Fibroblast of skin of left quadriceps (primary cell): ENCODE data around the gene CERK.
A peak's percentile ranks its signal among the peaks of the same experiment; 100 is the strongest.
"Not testable (repeated sequence)": the region's sequence is repeated elsewhere in the genome, so short reads cannot be mapped to it uniquely, and the experiment has no call there.

Experiments used
- DNase-seq, 2 experiments: peaks; one replicate each; pipeline ENCODE4 v3.0.0-alpha.2; 2013; ENCODE audit warnings: low read depth in 2 of 2

Gene CERK

GRCh38 chr22:46737976-46738646, at the start of gene CERK:
TSS of gene CERK (minus strand) at chr22:46738252. CDS start at chr22:46738148, 104 bp downstream.
- DNase-seq = peak; percentile 41 to 54

- peak; percentile 17 to 37 for DNase-seq
Measured at GRCh38 chr22:46783721-46784120, 45.7 kb upstream of the CERK start.

GRCh38 chr22:46782200-46782599, 44.1 kb upstream of the CERK start:
- not testable (repeated sequence) for DNase-seq

GRCh38 chr22:46781291-46781690, 43.2 kb upstream of the CERK start:
- DNase-seq = no peak

- DNase-seq = no peak
Measured at GRCh38 chr22:46780453-46780852, 42.4 kb upstream of the CERK start.

- no peak for DNase-seq
Measured at GRCh38 chr22:46779651-46780050, 41.6 kb upstream of the CERK start.

- no peak for DNase-seq
Measured at GRCh38 chr22:46779023-46779422, 41.0 kb upstream of the CERK start.

GRCh38 chr22:46777609-46777970, 39.5 kb upstream of the CERK start:
- DNase-seq = no peak

- DNase-seq = no peak
Measured at GRCh38 chr22:46776876-46777608, 39.0 kb upstream of the CERK start.

GRCh38 chr22:46775850-46776826, 38.1 kb upstream of the CERK start:
- no peak for DNase-seq

- no peak for DNase-seq
Measured at GRCh38 chr22:46774980-46775849, 37.2 kb upstream of the CERK start.

- DNase-seq = no peak
Measured at GRCh38 chr22:46774253-46774979, 36.4 kb upstream of the CERK start.

- no peak for DNase-seq
Measured at GRCh38 chr22:46773076-46773475, 35.0 kb upstream of the CERK start.

- DNase-seq = no peak
Measured at GRCh38 chr22:46770726-46771125, 32.7 kb upstream of the CERK start.

- no peak for DNase-seq
Measured at GRCh38 chr22:46770151-46770641, 32.1 kb upstream of the CERK start.

- DNase-seq = no peak
Measured at GRCh38 chr22:46769706-46770105, 31.7 kb upstream of the CERK start.

- no peak for DNase-seq
Measured at GRCh38 chr22:46769191-46769675, 31.2 kb upstream of the CERK start.

GRCh38 chr22:46767249-46767985, 29.4 kb upstream of the CERK start:
- no peak for DNase-seq

- DNase-seq = no peak
Measured at GRCh38 chr22:46766611-46767010, 28.6 kb upstream of the CERK start.
